Measurements from ENCODE around the gene GRIN2A.

GRIN2A gene

GRCh38 chr16:9900576-9900975 lies 281.7 kb downstream of the GRIN2A start:
- Histone ChIP-seq H2AFZ (ENCODE audit: low read depth) (no peak overlapping the region), H3K79me2 (ENCODE audit: insufficient read depth, low read depth) (no peaks in the 10 kb centered on the region), H3K9ac (no peak overlapping the region), H3K4me2 (no peak overlapping the region), H3K36me3 (ENCODE audit: insufficient read depth) (no peaks in the 10 kb centered on the region), H3K27ac (no peak overlapping the region), H3K27me3 (ENCODE audit: insufficient read depth, low read depth) (no peaks in the 10 kb centered on the region), H3K4me1 (ENCODE audit: low read depth, poor library complexity, severe bottlenecking) (no peaks in the 10 kb centered on the region), H4K20me1 (ENCODE audit: insufficient read depth) (no peaks in the 10 kb centered on the region), H3K4me3 (IDR thresholded peaks at IDR 0.05; ENCODE audit: insufficient read depth, low read depth, low read length) (no peak overlapping the region)
- TF ChIP-seq CTCF (conservative IDR thresholded peaks at IDR 0.05; ENCODE audit: low read depth, low read length): no peak

DNA sequence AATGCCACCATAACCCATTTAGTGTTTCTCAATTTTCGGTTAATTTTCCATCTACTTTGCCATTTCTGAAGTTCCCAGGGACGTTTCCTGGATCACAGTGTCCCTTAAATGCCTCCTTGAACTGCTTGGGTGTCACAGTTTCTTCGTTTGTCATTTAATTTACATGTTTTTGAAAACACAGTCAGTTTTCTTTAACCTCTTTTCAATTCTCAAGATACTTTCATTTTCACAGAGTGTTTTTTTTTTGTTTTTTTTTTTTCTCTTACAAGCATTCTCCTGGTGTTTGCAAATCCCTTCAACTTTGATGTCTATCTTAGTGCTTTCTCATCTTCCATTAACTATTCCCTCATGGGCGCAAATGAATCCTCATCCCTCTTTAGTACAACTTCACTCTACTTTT lies 283.7 kb downstream of the GRIN2A start:
- Histone ChIP-seq H3K27me3 (ENCODE audit: insufficient read depth, low read depth) (no peaks in the 10 kb centered on the region), H3K36me3 (ENCODE audit: insufficient read depth) (no peaks in the 10 kb centered on the region), H3K4me3 (IDR thresholded peaks at IDR 0.05; ENCODE audit: insufficient read depth, low read depth, low read length) (no peak overlapping the region), H4K20me1 (ENCODE audit: insufficient read depth) (no peaks in the 10 kb centered on the region), H2AFZ (ENCODE audit: low read depth) (no peak overlapping the region), H3K4me1 (ENCODE audit: low read depth, poor library complexity, severe bottlenecking) (no peaks in the 10 kb centered on the region), H3K27ac (no peak overlapping the region), H3K79me2 (ENCODE audit: insufficient read depth, low read depth) (no peaks in the 10 kb centered on the region), H3K9ac (no peak overlapping the region), H3K4me2 (no peak overlapping the region)
- no peak for TF ChIP-seq CTCF (conservative IDR thresholded peaks at IDR 0.05; ENCODE audit: low read depth, low read length)

DNA sequence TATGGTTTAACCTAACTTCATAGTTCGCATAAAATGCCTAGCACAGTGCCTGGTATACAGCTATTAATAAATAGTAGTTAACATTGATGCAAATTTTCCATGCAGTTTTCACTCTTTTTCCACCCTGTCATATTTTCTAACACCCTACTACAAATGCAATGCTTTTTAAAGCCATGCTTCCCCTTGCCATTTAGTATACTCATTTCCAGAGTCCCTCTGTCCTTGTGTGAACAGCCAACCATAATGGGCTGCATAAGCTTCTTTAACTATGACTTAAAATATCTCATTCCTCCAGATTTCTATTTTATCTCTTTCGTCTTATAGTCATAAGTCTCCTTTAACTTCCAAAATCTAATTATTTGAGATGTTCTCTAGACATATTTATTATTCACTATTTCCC lies 284.1 kb downstream of the GRIN2A start:
- H3K4me2 ChIP-seq: no peak overlapping the region
- H3K36me3 ChIP-seq (ENCODE audit: insufficient read depth): no peaks in the 10 kb centered on the region
- H3K27ac ChIP-seq: no peak overlapping the region
- H3K4me1 ChIP-seq (ENCODE audit: low read depth, poor library complexity, severe bottlenecking): no peaks in the 10 kb centered on the region
- H3K9ac ChIP-seq: no peak overlapping the region
- no peak overlapping the region for H2AFZ ChIP-seq (ENCODE audit: low read depth)
- H4K20me1 ChIP-seq (ENCODE audit: insufficient read depth): no peaks in the 10 kb centered on the region
- no peak overlapping the region for H3K4me3 ChIP-seq (IDR thresholded peaks at IDR 0.05; ENCODE audit: insufficient read depth, low read depth, low read length)
- no peak for TF ChIP-seq CTCF (conservative IDR thresholded peaks at IDR 0.05; ENCODE audit: low read depth, low read length)
- no peaks in the 10 kb centered on the region for H3K79me2 ChIP-seq (ENCODE audit: insufficient read depth, low read depth)
- no peaks in the 10 kb centered on the region for H3K27me3 ChIP-seq (ENCODE audit: insufficient read depth, low read depth)

DNA sequence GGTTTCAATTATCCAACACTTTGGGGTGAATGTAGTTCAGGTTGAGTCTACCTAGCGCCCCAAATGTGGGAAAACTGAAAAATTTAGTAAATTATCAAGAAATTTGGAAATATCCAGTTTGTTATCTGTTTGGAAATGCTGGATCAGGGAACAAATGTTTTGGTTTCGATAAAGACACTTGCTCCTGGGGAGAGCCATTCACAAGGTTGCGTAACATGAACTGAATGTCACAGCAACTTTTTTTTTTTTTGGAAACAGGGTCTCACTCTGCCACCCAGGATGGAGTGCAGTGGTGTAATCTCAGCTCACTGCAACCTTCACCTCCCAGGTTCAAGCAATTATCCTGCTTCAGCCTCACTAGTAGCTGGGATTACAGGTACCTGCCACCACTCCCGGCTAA lies 286.4 kb downstream of the GRIN2A start:
- H3K27me3 ChIP-seq (ENCODE audit: insufficient read depth, low read depth): no peaks in the 10 kb centered on the region
- no peak overlapping the region for H3K9ac ChIP-seq
- H3K4me2 ChIP-seq: no peak overlapping the region
- no peaks in the 10 kb centered on the region for H3K4me1 ChIP-seq (ENCODE audit: low read depth, poor library complexity, severe bottlenecking)
- no peaks in the 10 kb centered on the region for H3K36me3 ChIP-seq (ENCODE audit: insufficient read depth)
- H2AFZ ChIP-seq (ENCODE audit: low read depth): no peak overlapping the region
- H4K20me1 ChIP-seq (ENCODE audit: insufficient read depth): no peaks in the 10 kb centered on the region
- H3K27ac ChIP-seq: no peak overlapping the region
- no peak for TF ChIP-seq CTCF (conservative IDR thresholded peaks at IDR 0.05; ENCODE audit: low read depth, low read length)
- no peak overlapping the region for H3K4me3 ChIP-seq (IDR thresholded peaks at IDR 0.05; ENCODE audit: insufficient read depth, low read depth, low read length)
- H3K79me2 ChIP-seq (ENCODE audit: insufficient read depth, low read depth): no peaks in the 10 kb centered on the region

DNA sequence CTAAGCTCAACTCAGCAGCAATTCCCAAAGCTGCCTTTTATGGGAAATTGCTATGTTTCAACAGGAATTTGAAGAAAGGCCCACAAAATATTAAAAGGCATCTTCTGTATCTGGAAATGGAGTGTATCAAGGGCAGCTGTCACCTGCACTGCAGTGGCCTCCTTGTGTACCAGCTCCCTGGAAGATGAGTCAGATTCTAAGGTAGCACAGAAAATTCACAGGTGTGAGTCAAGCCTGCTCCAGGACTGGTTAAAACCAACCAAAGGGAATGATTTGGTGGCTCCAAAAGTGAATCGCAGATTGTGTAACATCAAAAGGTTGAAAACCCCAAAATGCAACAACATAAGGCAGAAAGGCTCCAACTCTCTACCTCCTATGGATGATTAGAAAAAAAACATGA lies 296.4 kb downstream of the GRIN2A start:
- Histone ChIP-seq H4K20me1 (ENCODE audit: insufficient read depth) (no peaks in the 10 kb centered on the region), H3K4me2 (no peak overlapping the region), H3K27me3 (ENCODE audit: insufficient read depth, low read depth) (no peaks in the 10 kb centered on the region), H3K79me2 (ENCODE audit: insufficient read depth, low read depth) (no peaks in the 10 kb centered on the region), H3K4me3 (IDR thresholded peaks at IDR 0.05; ENCODE audit: insufficient read depth, low read depth, low read length) (no peak overlapping the region), H3K36me3 (ENCODE audit: insufficient read depth) (no peaks in the 10 kb centered on the region), H2AFZ (ENCODE audit: low read depth) (no peak overlapping the region), H3K9ac (no peak overlapping the region), H3K27ac (no peak overlapping the region), H3K4me1 (ENCODE audit: low read depth, poor library complexity, severe bottlenecking) (no peaks in the 10 kb centered on the region)
- TF ChIP-seq CTCF (conservative IDR thresholded peaks at IDR 0.05; ENCODE audit: low read depth, low read length): no peak

Data from KMS-11 (cell line).